Choroid plexus epithelial cell (primary cell): ENCODE data around the gene RNU6-9.

ENCODE experiments used
- DNase-seq: peaks from one replicate; pipeline ENCODE4 v3.0.0-alpha.2; 2010; ENCODE audit warnings: low read depth
- H3K4me3 ChIP-seq: 2 replicates; pipeline ENCODE4 v1.5.1; 2011; ENCODE audit warnings: low read depth, mild to moderate bottlenecking, control low read depth, low read length, moderate library complexity
- TF ChIP-seq, protein P1 (sequence below): conservative IDR thresholded peaks from 2 replicates; pipeline ENCODE4 v1.5.1; 2011; ENCODE audit warnings: low read depth, mild to moderate bottlenecking, control low read depth, inconsistent platforms, low read length, moderate library complexity

RNU6-9 gene

GRCh38 chr19:870314-870713 lies 23.0 kb upstream of the RNU6-9 start:
- H3K4me3 ChIP-seq = no peak overlapping the region
- DNase-seq = no peak
- TF ChIP-seq, protein P1, sequence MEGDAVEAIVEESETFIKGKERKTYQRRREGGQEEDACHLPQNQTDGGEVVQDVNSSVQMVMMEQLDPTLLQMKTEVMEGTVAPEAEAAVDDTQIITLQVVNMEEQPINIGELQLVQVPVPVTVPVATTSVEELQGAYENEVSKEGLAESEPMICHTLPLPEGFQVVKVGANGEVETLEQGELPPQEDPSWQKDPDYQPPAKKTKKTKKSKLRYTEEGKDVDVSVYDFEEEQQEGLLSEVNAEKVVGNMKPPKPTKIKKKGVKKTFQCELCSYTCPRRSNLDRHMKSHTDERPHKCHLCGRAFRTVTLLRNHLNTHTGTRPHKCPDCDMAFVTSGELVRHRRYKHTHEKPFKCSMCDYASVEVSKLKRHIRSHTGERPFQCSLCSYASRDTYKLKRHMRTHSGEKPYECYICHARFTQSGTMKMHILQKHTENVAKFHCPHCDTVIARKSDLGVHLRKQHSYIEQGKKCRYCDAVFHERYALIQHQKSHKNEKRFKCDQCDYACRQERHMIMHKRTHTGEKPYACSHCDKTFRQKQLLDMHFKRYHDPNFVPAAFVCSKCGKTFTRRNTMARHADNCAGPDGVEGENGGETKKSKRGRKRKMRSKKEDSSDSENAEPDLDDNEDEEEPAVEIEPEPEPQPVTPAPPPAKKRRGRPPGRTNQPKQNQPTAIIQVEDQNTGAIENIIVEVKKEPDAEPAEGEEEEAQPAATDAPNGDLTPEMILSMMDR = no peak

GRCh38 chr19:870963-871401 lies 22.3 kb upstream of the RNU6-9 start:
- no peak for DNase-seq
- no peak overlapping the region for H3K4me3 ChIP-seq
- TF ChIP-seq, protein P1 = no peak

- H3K4me3 ChIP-seq = no peak overlapping the region
- TF ChIP-seq, protein P1 = no peak
- no peak for DNase-seq
Observed at GRCh38 chr19:871446-872265, 21.6 kb upstream of the RNU6-9 start.

DNA sequence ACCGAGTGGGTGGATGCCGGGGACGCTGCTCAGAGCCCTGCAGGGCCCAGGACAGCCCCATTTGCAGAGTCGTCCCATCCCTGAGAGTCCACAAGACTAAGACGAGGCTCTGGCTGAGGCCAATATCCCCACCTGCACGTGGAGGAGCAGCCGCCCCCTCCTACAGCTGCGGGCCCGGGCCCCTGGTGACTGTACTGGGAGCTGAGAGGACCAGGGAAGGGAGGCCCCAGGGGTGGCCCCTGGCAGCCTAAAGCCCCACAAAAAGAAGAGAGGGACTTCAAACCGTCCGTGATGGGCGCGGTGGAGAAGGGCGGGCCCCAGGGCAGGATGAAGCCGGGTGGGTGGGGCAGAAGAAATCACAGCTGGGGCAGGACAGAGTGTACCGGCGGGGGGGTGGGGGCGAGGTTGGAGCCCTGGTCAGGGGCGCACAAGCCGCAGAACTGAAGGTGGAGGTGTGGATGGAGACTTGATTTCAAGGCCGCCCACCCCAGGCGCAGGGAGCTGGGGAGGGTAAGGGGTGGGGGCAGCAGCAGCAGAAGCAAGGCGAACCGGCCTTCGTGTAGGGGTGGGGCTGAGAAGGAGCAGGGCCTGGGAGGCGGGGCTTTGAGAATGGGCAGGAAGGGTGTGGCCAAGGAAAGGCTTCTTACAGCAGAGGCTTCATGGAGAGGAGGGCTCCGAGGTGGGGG lies 20.9 kb upstream of the RNU6-9 start:
- TF ChIP-seq, protein P1 = no peak
- H3K4me3 ChIP-seq = no peak overlapping the region
- DNase-seq = peak; percentile 43

DNA sequence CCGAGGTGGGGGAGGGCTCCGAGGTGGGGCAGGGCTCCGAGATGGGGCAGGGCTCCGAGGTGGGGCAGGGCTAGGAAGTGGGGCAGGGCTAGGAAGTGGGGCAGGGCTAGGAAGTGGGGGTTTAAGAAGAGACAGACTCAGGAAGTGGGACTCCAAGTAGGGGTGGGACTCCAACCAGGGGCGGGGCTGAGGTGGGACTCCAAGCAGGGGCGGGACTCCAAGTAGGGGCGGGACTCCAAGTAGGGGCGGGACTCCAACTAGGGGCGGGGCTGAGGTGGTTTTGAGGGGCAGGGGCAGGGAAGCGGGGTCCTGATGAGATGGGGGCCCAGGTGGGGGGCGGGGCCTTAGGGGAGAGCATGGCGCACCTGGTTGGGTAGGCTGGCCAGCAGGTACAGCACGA lies 20.2 kb upstream of the RNU6-9 start:
- TF ChIP-seq, protein P1 = no peak
- DNase-seq = peak; percentile 52
- no peak overlapping the region for H3K4me3 ChIP-seq

- no peak overlapping the region for H3K4me3 ChIP-seq
- no peak for DNase-seq
- TF ChIP-seq, protein P1 = no peak
Observed at GRCh38 chr19:873561-874041, 19.7 kb upstream of the RNU6-9 start.
